ENCODE results near the gene GAPVD1. TPM values are rescaled to one million over a fixed set of nuclear protein-coding genes. Genes with fewer than 3 reads are reported as not detected.

Gene GAPVD1
- total RNA-seq, 1 experiment from 2014 or later: 39.5 TPM

GRCh38 chr9:125241000-125241862 is 20.4 kb upstream of the GAPVD1 start, which contains the start of gene HSPA5:
Gene HSPA5 (minus strand): TSS chr9:125241343. CDS start chr9:125241126, 217 bp downstream.
- Histone ChIP-seq H3T11ph (ENCODE audit: low read length) (no peak within 1 kb of the TSS), H3K79me1 (ENCODE audit: insufficient read depth, low read depth, low read length, poor library complexity, severe bottlenecking) (peaks cover 4% of the 10 kb centered on the region), H3K18ac (ENCODE audit: insufficient read length, low read depth, low read length) (peak within 1 kb of the TSS; percentile 88), H4K8ac (replicated peaks; ENCODE audit: insufficient read length, low read depth, low read length) (peak within 1 kb of the TSS; percentile 62), H3K4me1 (ENCODE audit: insufficient read depth, low read length) (no peaks in the 10 kb centered on the region), H3K56ac (ENCODE audit: insufficient read length, low read depth, low read length) (peak within 1 kb of the TSS; percentile 98), H4K20me1 (ENCODE audit: control insufficient read depth, insufficient read depth, insufficient read length) (peaks cover 2% of the 10 kb centered on the region), H3K79me2 (ENCODE audit: insufficient read depth, low read length) (peaks cover 11% of the 10 kb centered on the region; the same call in 1 of the 2 replicates), H2AFZ (ENCODE audit: low read length) (no peak within 1 kb of the TSS), H3K4ac (ENCODE audit: low read depth, low read length) (no peak within 1 kb of the TSS; the same call in 1 of the 2 replicates), H3K14ac (ENCODE audit: insufficient read depth, low read length) (peak within 1 kb of the TSS; percentile 97), H2BK5ac (ENCODE audit: insufficient read length, low read length) (peak within 1 kb of the TSS; percentile 87), H3K4me2 (ENCODE audit: insufficient read depth, insufficient read length, low read length) (peak within 1 kb of the TSS; percentile 95), H2BK120ac (ENCODE audit: low read depth, low read length, poor library complexity, severe bottlenecking) (no peak within 1 kb of the TSS), H4K5ac (ENCODE audit: insufficient read length, low read depth, low read length) (peak within 1 kb of the TSS; percentile 98), H3K9me3 (ENCODE audit: control insufficient read depth, low read depth, low read length) (no peaks in the 10 kb centered on the region), H3K9ac (ENCODE audit: extremely low read depth, insufficient read length, low read length) (peak within 1 kb of the TSS; percentile 99), H3K27me3 (ENCODE audit: insufficient read depth, low read length) (no peaks in the 10 kb centered on the region), H4K91ac (ENCODE audit: insufficient read length, low read depth, low read length) (peak within 1 kb of the TSS; percentile 86), H3K23ac (ENCODE audit: insufficient read length, low read depth, low read length) (peak within 1 kb of the TSS; percentile 91), H2BK20ac (ENCODE audit: low read depth, low read length, poor library complexity, severe bottlenecking) (no peak within 1 kb of the TSS), H3K27ac (ENCODE audit: insufficient read length, low read depth, low read length) (peak within 1 kb of the TSS; percentile 70), H2BK12ac (ENCODE audit: insufficient read length, low read depth, low read length) (peak within 1 kb of the TSS; percentile 78), H2BK15ac (ENCODE audit: low read depth, low read length) (peak within 1 kb of the TSS; percentile 44; the same call in 1 of the 2 replicates), H3K23me2 (ENCODE audit: insufficient read length, low read depth, low read length, poor library complexity, severe bottlenecking) (no peaks in the 10 kb centered on the region), H2AK5ac (ENCODE audit: insufficient read length, low read length) (no peak within 1 kb of the TSS)
- Mint-ChIP-seq H3K9me3 (peaks cover 0 to 4% of the 10 kb centered on the region in 2 experiments; a peak in 1 of 5 replicates), H3K27me3 (ENCODE audit: low read depth) (no peaks in the 10 kb centered on the region; the same call in 1 of the 2 replicates), H3K27ac (peak within 1 kb of the TSS; percentile 95 to 100 (median 99)), H3K36me3 (ENCODE audit: insufficient read depth in 1 of 3, low read depth in 3 of 3) (peaks cover 38 to 48% (median 45%) of the 10 kb centered on the region in 3 experiments), H3K4me3 (peak within 1 kb of the TSS; percentile 97 to 98), H3K4me1 (peaks cover 21 to 25% of the 10 kb centered on the region in 2 experiments)
- TF ChIP-seq CTCF (conservative IDR thresholded peaks at IDR 0.05): peak; percentile 20; the same call in 1 of the 3 replicates
- peak; percentile 100 for DNase-seq
- WGBS (ENCODE audit: extremely low coverage, insufficient read length, low lambda C conversion rate): no CpG with 5 or more reads among the region's 59 CpGs

All from H9 (cell line).